HG03520 (cell line): Measurements from ENCODE around the gene LAGE3.

Experiments
- ATAC-seq: cut with Tn5 transposase; IDR thresholded peaks from one replicate; pipeline ENCODE4 v1.9.1; 2021; ENCODE audit warnings: mild to moderate bottlenecking, moderate library complexity; ENCODE audit not compliant: unreplicated experiment

The LAGE3 gene

DNA sequence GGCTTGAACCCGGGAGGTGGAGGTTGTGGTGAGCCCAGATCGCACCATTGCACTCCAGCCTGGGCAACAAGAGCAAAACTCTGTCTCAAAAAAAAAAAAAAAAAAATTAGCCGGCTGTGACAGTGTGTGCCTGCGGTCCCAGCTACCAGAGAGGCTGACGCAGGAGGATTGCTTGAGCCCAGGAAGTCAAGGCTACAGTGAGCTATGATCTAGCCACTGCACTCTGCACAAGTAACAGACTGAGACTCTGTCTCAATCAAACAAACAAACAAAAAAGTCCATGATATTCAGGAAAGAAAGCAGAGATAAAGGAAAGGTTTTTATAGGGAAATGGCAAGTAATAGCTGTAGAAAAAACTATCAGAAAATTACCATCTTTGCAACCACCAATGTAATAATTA is 2.1 kb upstream of the LAGE3 start:
- ATAC-seq: no peak

DNA sequence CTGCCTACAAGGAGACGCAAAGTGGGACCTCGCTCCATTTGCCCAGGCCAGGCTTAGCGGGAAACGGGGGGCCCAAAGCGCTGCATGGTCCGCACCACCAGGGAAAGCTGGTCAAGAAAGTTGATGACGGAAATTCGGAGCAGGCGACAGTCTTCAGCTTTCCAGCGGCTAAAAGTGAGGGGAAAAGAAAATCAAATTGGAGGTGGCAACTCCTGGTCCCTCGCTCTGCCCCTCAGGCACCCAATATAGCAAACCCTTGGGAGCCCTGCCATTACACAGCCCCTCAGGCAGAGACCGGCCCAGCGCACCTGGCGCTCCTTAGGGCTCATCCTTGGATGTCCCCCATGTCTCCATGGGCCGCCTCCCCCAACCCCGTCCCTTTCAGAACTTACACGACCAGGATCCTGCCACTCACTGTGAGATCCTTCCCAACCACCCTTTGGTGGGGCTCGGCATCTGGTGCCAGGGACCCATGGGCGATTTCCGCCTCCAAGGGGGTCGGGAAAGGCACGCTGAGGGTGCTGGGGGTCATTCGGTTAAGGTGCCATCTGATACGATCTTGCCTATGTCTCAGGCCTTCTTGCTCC is 1.1 kb downstream of the LAGE3 start:
- no peak for ATAC-seq

DNA sequence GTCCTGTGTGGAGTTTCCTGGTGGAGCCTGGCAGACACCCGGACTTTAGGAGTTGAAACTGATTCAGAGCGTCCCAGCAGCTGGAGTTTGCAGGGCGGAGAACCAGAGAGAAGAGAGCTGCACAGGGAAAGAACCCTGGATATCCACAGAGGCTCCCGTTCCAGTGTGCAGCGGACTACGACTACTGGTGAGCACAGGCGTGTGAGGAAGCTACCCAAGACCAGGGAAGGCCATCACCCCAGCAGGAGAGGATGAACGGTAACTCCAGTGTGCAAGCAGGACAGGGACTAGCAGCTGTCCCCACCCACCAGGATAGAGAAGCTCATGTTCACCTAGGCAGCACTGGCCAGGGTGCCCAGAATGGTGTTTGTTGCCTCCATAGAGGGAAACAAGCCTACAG is 2.3 kb downstream of the LAGE3 start:
- no peak for ATAC-seq

DNA sequence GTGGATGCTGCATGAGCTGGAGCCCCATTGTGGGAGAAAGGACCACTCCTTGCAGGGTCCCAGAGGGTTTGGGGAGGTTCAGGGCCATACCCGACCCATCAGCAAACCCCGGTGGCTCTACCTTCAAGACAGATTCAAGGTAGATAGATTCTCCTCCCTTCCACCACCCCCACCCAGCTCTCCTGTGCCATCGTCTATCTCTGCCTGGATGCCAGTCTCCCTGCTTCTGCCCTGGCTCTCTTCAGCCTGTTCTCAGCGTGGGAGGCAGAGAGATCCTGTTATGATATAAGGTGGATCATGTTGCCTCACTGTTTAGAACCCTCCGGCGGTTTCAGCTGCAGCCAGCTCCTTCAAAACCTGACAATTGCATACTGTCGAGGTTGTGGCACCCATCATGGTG is 5.4 kb downstream of the LAGE3 start:
- ATAC-seq: no peak

DNA sequence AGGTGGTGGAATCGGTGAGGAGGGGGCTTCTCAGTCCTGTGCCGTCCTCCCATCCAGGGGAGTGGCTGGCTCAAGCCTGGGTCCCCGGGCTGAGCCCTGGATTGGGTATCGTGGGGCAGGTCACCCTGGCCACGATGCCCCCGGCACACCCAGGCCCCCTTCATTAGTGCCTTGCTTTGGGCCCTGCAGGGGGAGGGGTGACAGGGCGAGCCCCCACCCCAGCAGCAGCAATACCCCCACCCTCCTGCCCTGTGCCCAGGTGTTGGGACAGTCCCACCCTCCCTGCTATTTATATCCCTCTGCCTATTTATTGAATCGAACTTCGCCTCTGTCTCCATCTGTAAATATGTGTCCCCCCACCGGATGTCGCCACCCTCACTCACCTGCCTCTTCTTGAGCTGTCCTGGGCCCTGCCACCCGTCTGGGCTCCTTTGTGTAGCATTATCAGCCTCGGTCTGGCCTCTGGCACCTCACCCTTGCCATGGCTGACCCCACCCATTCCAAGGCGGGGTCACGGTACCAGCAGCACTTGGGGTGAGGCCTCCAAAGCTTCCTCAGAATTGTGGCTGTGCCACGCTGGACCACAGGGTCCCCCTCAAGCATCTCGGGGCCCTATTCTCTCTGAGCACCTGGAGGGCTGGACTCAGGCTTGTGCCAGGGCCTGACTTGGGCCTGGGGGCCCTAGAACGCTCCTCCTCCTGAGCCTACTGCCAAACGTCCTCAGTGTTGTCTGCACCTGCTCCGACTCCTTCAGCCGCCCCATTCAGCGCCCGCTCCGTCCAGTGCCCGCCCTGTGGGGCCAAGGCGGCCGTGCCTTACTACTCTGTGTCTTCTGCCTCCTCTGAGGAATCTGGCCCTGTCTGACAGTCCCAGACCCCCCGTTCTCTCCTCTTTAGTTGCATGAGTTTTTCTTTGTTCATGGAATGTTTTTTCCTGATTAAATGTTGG is 6.1 kb downstream of the LAGE3 start:
- ATAC-seq: no peak

DNA sequence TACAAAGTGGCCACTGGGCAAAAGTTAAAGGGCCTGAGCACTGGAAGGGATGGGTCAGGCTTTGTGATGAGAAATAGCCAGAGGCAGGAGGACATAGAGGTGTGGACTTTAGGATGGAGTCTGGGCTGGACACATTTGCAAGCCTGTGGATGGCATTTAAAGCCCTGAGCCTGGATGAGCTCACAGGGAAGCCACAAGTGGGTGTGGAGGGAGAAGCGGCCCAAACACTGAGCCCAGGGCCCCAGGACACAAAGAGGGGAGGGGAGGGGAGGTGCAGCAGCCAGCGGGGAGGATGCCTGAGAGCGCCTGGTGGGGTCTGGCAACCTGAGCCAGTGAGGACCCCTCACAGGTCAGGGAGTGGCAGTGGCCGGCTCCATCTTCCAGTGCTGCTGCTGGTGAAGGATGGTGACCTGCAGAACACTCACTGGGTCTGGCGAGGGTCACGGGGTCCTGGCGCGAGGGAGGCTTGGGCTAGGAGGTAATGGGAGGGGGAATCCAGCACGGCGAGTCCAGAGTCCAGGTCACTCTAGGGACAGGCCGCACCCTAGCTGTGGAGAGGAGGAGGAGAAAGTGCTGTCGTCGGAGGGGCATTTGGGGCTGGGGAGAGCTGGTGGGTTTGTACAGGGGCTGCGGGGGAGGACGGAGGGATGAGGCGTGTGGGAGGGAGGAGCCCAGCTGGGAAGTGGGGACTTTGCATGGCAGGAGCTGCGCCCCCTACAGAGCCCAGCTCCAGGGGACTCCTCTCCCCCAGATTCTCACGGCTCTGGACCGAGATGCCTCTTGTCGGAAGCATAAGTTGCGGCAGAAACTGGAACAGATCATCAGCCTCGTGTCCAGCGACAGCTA is 7.0 kb downstream of the LAGE3 start:
- no peak for ATAC-seq

DNA sequence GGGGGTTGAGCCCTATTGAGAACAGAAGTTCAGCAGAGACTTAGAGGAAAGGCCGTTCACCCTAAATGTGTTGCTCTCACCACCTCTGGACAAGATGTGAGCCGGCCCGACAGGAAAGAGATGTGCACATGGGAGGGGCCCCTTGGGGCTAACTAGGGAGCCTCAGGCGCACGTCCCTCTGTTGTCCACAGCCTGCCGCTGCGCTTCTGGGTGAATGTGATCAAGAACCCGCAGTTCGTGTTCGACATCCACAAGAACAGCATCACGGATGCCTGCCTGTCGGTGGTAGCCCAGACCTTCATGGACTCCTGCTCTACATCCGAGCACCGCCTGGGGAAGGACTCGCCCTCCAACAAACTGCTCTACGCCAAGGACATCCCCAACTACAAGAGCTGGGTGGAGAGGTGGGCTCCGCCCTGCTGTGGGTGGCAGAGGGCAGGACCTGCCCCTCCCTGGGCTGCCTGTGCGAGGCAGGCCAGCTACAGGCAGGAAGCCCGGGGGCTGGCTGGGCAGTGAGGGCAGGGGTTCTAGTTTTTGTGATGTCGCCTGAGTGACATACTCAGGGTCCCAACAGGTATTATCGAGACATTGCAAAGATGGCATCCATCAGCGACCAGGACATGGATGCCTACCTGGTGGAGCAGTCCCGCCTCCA is 8.0 kb downstream of the LAGE3 start:
- ATAC-seq: no peak

DNA sequence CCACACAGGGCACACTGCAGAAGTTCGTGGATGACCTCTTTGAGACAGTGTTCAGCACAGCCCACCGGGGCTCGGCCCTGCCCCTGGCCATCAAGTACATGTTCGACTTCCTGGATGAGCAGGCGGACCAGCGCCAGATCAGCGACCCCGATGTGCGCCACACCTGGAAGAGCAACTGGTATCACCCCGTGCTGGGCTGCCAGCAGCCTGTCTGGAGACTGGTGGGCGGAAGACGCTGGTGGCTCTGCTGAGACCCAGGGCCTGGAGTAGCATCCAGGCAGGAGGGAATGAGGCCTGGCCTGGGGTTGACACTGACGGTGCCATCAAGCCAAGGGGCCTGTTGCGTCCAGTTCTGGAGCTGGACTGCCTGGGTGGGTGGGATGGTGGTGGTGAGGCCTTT is 8.6 kb downstream of the LAGE3 start:
- no peak for ATAC-seq

DNA sequence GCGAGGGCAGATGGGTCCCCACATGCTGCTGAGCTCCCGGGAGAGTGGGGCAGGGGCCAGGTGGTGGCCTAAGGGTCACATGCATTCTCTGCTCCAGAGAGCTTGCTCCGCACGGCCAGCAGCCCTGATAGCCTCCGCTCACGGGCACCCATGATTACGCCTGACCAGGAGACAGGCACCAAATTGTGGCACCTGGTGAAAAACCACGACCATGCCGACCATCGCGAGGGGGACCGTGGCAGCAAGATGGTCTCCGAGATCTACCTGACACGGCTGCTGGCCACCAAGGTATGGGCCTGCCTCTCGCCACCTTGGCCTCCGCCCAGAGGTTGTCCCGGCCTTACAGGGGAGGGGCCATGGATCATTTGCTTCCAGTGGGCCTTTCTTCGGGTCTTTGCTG is 9.2 kb downstream of the LAGE3 start:
- no peak for ATAC-seq

DNA sequence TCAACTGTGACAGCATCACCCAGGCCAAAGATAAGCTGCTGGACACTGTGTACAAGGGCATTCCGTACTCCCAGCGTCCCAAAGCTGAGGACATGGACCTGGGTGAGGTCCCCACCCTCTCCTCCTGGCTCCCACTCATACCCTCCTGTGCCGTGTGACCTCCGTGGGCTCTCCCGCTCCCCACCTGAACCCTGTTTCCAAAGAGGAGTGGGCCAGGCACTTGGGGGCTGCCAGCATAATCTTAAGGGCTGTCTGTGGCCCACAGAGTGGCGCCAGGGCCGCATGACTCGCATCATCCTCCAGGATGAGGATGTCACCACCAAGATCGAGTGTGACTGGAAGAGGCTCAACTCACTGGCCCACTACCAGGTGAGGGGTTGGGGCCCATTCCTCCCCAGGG is 10.0 kb downstream of the LAGE3 start:
- ATAC-seq: no peak

DNA sequence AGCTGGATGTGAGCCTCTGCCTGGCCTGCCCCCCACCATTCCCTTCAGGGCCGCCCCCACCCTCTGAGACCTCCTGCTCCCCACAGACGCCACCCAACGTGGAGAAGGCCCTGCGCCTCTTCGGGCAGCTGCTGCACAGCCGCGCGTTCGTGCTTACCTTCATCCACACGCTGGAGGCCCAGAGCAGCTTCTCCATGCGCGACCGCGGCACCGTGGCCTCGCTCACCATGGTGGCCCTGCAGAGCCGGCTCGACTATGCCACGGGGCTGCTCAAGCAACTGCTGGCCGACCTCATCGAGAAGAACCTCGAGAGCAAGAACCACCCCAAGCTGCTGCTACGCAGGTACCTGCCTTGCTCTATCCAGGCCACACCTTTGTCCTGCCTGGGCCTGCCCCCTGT is 10.9 kb downstream of the LAGE3 start:
- no peak for ATAC-seq

DNA sequence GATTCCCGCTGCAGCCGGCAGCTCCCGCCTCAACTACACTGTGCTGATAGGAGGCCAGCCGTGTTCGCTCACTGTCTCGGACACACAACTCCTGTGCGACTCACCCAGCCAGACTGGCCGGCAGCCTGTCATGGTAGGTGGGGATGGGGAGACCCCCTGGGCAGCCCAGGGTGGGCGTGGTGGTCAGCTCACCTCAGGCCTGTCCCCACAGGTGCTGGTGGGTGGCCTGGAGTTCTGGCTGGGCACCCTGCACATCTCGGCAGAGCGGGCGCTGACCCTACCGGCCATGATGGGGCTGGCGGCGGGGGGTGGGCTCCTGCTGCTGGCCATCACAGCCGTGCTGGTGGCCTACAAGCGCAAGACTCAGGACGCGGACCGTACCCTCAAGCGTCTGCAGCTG is 11.5 kb downstream of the LAGE3 start:
- ATAC-seq: no peak

DNA sequence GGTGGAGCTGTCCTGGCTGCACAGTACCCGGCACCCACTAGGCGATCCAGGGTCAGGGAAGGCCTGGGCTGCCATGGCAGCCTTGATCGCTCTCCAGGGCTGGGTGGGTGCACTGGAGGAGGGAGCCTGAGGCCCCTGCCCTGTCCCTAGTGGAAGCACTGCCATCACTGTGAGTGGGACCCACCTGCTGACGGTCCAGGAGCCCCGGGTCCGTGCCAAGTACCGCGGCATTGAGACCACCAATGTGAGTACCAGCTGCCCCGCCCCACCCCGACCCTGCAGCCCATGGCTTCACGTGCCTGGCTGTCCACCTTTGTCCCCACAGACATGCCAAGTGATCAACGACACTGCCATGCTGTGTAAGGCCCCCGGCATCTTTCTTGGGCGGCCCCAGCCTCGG is 12.2 kb downstream of the LAGE3 start:
- no peak for ATAC-seq

DNA sequence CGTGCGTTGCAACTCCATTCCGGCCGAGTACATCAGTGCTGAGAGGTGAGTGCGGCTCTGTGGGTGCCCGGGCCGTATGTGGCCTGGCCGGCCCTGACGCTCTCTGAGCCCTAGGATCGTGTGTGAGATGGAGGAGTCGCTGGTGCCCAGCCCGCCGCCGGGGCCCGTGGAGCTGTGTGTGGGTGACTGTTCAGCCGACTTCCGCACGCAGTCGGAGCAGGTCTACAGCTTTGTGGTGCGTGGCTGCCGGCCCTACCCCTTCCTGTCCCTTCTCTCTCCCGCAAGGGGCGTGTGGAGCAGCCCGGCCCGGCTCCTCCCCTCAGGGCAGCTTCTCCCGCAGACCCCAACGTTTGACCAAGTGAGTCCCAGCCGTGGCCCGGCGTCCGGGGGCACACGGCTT is 13.0 kb downstream of the LAGE3 start:
- no peak for ATAC-seq

DNA sequence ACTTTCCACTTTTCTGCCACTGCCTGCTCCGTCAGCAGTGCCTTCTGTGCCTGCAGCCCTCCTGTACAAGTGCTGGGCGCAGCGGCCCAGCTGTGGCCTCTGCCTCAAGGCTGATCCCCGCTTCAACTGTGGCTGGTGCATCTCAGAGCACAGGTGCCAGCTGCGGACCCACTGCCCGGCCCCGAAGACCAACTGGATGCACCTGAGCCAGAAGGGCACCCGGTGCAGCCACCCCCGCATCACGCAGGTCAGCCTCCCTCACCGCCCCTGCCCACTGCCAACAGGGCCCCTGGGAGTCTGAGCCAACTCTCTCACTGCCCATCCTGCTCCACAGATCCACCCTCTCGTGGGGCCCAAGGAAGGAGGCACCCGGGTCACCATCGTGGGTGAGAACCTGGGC is 13.5 kb downstream of the LAGE3 start:
- no peak for ATAC-seq

DNA sequence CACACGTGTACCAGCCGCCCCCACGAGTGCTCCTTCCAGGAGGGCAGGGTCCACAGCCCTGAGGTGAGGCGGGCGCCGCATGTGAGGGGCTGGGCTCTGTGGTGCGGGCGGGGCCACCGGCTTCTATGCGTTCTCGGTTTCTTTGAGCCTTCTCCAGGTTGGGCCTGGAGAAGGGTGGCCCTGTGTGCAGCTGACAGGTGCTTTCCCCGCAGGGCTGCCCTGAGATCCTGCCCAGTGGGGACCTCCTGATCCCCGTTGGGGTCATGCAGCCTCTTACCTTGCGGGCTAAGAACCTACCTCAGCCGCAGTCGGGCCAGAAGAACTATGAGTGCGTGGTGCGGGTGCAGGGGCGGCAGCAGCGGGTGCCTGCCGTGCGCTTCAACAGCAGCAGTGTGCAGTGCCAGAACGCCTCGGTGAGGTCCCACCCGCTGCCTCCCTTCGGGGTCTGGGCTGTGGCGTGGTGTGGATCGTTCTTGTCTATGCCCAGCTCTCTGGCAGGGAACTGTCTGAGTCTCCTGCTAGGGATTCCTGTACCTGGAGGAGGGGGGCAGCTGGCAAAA is 14.2 kb downstream of the LAGE3 start:
- no peak for ATAC-seq

DNA sequence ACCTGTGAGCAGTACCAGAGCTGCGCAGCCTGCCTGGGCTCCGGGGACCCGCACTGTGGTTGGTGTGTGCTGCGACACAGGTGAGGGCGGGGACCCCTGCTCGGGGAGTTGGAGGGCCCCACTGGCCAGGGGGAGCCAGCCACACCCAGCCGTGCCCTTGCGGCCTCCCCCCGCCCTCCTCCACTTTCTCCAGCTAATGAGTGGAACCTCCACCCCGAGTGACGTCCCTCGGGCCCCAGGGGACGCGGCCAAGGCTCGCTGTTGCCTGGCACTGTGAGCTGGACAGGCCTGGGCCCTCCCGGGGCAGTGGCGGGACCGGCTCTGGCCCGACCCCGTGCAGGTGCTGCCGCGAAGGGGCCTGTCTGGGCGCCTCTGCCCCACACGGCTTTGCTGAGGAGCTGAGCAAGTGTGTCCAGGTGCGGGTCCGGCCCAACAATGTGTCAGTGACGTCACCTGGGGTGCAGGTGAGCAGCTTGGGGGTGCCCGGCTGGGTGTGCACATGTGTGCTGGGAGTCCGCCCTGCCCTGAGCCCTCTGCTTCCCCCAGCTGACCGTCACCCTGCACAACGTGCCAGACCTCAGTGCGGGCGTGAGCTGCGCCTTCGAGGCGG is 15.4 kb downstream of the LAGE3 start:
- ATAC-seq: no peak

DNA sequence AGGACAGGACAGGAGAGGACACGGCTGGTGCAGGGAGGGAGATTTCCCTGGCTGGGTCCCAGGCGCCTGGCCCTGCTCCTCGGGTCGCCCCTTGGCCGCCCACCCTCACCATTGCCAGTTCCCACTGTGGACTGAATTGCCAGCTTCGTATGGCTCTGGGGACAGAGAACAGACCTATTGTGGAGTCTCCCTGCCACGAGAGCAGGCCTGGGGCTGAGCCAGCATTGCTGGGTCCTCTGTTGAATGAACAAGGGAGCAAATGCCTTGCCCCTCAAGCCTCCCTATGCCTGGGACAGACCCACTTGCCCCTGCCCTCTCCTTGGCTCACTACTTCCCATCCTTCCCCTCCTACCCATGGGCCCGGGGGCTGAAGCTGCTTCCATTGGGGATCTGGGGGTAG is 16.7 kb downstream of the LAGE3 start:
- ATAC-seq: no peak

DNA sequence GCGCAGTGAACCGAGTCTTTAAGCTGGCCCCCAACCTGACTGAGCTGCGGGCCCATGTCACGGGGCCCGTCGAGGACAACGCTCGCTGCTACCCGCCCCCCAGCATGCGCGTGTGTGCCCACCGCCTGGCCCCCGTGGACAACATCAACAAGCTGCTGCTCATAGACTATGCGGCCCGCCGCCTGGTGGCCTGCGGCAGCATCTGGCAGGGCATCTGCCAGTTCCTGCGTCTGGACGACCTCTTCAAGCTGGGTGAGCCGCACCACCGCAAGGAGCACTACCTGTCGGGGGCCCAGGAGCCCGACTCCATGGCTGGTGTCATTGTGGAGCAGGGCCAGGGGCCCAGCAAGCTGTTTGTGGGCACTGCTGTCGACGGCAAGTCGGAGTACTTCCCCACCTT is 18.8 kb downstream of the LAGE3 start:
- ATAC-seq: no peak

DNA sequence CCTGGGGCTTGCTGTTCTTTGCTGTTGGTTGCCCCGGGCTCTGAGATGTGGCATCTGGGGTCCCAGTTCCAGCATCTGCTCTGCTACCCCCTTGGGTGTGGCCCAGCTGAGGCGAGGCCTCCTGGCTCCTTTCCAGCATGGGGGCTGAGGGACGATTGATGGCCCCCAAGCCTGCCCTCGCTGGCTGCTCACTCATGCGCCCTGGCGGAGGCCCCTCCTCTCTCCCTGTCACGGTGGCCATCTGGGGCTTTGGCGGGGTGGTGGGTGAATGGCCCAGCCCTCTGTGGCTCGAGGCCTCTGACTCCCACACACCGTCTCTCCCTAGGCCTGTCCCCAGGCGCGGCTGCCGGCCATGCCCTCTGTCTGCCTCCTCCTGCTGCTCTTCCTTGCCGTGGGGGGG is 19.2 kb downstream of the LAGE3 start:
- no peak for ATAC-seq
